ENCODE results near the gene ANXA6. TPM values are rescaled to one million over a fixed set of nuclear protein-coding genes. Genes with fewer than 3 reads are reported as not detected.

Gene ANXA6
- total and polyA plus RNA-seq, 2 donors (not counting 1 experiment from before 2014, with no cell fraction given): 136 to 300 TPM

DNA sequence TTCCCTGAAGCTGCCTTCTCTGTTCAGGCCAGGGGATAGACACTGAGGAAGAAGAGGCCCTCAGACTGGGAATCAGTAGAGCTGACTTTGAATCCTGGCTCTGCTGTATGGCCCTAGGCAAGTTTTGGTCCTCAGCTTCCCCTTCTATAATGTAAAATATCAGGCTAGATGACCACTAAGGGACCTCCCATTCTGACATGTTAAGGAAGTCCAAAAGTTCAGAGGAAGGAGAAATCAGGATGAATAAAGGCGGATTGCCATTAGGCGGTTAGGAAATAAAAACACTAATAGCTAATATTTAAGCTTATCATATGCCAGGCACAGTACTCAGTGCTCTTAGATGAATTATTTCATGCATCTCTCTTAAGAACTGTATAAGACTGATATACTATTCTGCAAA, 67.9 kb downstream of the ANXA6 start:
- Mint-ChIP-seq H3K27me3 (no peaks in the 10 kb centered on the region), H3K9me3 (ENCODE audit: insufficient read depth) (no peaks in the 10 kb centered on the region), H3K27ac (no peak overlapping the region), H3K4me1 (peaks cover 58% of the 10 kb centered on the region), H3K4me3 (no peak overlapping the region)
- WGBS (ENCODE audit: insufficient coverage): no CpG with 5 or more reads among the region's 2 CpGs
- peaks cover 23% of the 10 kb centered on the region for H3K79me2 ChIP-seq (ENCODE audit: control insufficient read depth, insufficient read depth, low read length)
- POLR2A ChIA-PET: interaction anchor here (0.6 to 1.8 kb wide), 3 partner anchors 9 to 273 kb away, joined by 4 to 6 read pairs (median 4); partner anchors contain the start of gene TNIP1
- no peak overlapping the region for H3K4me3 ChIP-seq (ENCODE audit: control extremely low read depth in 1 of 5, extremely low read depth in 1 of 5, insufficient read depth in 1 of 5, low read depth in 2 of 5, low read length in 4 of 5)
- no peak for DNase-seq
- no peak overlapping the region for H3K4me2 ChIP-seq (replicated peaks; ENCODE audit: low read depth, low read length, poor library complexity, severe bottlenecking)
- no peaks in the 10 kb centered on the region for H3K27me3 ChIP-seq (replicated peaks in 1 of 4; ENCODE audit: control extremely low read depth in 1 of 4, control insufficient read depth in 3 of 4, insufficient read depth in 4 of 4, low read length in 3 of 4)
- CTCF ChIA-PET: interaction anchor here (0.8 to 4.0 kb wide), 10 partner anchors 8 to 75 kb away, joined by 3 to 19 read pairs (median 4); no protein-coding TSS in a partner anchor
- peaks cover 51 to 53% of the 10 kb centered on the region in 2 donors for H3K4me1 ChIP-seq (ENCODE audit: control insufficient read depth in 2 of 2, insufficient read depth in 2 of 2, low read length in 2 of 2)
- ATAC-seq (ENCODE audit: low read depth): no peak
- H2AFZ ChIP-seq (ENCODE audit: insufficient read depth, low read depth, low read length, poor library complexity, severe bottlenecking): no peak overlapping the region
- intact Hi-C loops (cut with micrococcal nuclease): loop anchor here (10.0 kb wide), 1 partner anchor 675 kb away; the partner anchor contains the start of gene CD74
- no peaks in the 10 kb centered on the region for H3K36me3 ChIP-seq (replicated peaks in 1 of 2; ENCODE audit: control extremely low read depth in 1 of 2, control insufficient read depth in 1 of 2, extremely low read depth in 1 of 2, insufficient read depth in 2 of 2, low read length in 1 of 2)
- H3K9ac ChIP-seq (ENCODE audit: low read length): no peak overlapping the region
- H3K9me3 ChIP-seq (ENCODE audit: control extremely low read depth in 1 of 3, control insufficient read depth in 2 of 3, insufficient read depth in 1 of 3, low read length in 2 of 3): no peaks in the 10 kb centered on the region
- no peak for TF ChIP-seq EZH2 (IDR thresholded peaks at IDR 0.05; ENCODE audit: borderline replicate concordance, insufficient read depth, low read depth, low read length, poor library complexity, severe bottlenecking)
- TF ChIP-seq CTCF (IDR thresholded peaks at IDR 0.05): no peak
- no peaks in the 10 kb centered on the region for H4K20me1 ChIP-seq (ENCODE audit: control insufficient read depth, insufficient read depth, low read length, poor library complexity, severe bottlenecking)
- H3K27ac ChIP-seq (ENCODE audit: low read length in 2 of 2): no peak overlapping the region

DNA sequence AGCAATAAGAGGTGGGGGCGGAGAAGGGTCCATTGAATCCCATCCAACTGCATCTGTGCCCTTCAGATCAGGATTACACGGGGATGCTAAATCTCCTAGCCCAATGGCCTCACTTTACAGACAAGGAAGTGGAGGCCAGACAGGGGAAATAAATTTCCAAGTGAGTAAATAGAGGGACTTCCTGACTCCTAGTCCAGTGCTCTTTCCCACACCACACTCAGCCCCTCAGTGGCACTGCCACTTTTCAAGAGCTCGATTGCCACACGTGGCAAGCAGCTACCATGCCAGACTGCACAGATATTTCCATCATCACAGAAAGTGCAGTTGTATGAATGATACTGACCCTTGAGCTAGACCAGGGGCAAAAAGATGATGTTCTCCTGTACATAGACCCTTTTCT, 68.6 kb downstream of the ANXA6 start:
- Histone ChIP-seq H3K27me3 (replicated peaks in 1 of 4; ENCODE audit: control extremely low read depth in 1 of 4, control insufficient read depth in 3 of 4, insufficient read depth in 4 of 4, low read length in 3 of 4) (no peaks in the 10 kb centered on the region), H3K4me2 (replicated peaks; ENCODE audit: low read depth, low read length, poor library complexity, severe bottlenecking) (no peak overlapping the region), H3K79me2 (ENCODE audit: control insufficient read depth, insufficient read depth, low read length) (peaks cover 30% of the 10 kb centered on the region), H3K4me3 (ENCODE audit: control extremely low read depth in 1 of 5, extremely low read depth in 1 of 5, insufficient read depth in 1 of 5, low read depth in 2 of 5, low read length in 4 of 5) (no peak overlapping the region), H3K9me3 (ENCODE audit: control extremely low read depth in 1 of 3, control insufficient read depth in 2 of 3, insufficient read depth in 1 of 3, low read length in 2 of 3) (no peaks in the 10 kb centered on the region), H3K27ac (ENCODE audit: low read length in 2 of 2) (no peak overlapping the region), H3K4me1 (ENCODE audit: control insufficient read depth in 2 of 2, insufficient read depth in 2 of 2, low read length in 2 of 2) (peaks cover 47 to 48% of the 10 kb centered on the region in 2 donors), H3K9ac (ENCODE audit: low read length) (no peak overlapping the region), H3K36me3 (replicated peaks in 1 of 2; ENCODE audit: control extremely low read depth in 1 of 2, control insufficient read depth in 1 of 2, extremely low read depth in 1 of 2, insufficient read depth in 2 of 2, low read length in 1 of 2) (no peaks in the 10 kb centered on the region), H2AFZ (ENCODE audit: insufficient read depth, low read depth, low read length, poor library complexity, severe bottlenecking) (no peak overlapping the region), H4K20me1 (ENCODE audit: control insufficient read depth, insufficient read depth, low read length, poor library complexity, severe bottlenecking) (no peaks in the 10 kb centered on the region)
- H3K4me1 Mint-ChIP-seq: peaks cover 55% of the 10 kb centered on the region
- no peak overlapping the region for H3K4me3 Mint-ChIP-seq
- intact Hi-C loops (cut with micrococcal nuclease): loop anchor here (10.0 kb wide), 1 partner anchor 674 kb away; the partner anchor contains the start of gene CD74
- H3K27ac Mint-ChIP-seq: no peak overlapping the region
- no peak for DNase-seq
- H3K27me3 Mint-ChIP-seq: no peaks in the 10 kb centered on the region
- TF ChIP-seq EZH2 (IDR thresholded peaks at IDR 0.05; ENCODE audit: borderline replicate concordance, insufficient read depth, low read depth, low read length, poor library complexity, severe bottlenecking): no peak
- TF ChIP-seq CTCF (IDR thresholded peaks at IDR 0.05): no peak
- no peaks in the 10 kb centered on the region for H3K9me3 Mint-ChIP-seq (ENCODE audit: insufficient read depth)
- no peak for ATAC-seq (ENCODE audit: low read depth)
- CTCF ChIA-PET: interaction anchor here (0.8 to 4.0 kb wide), 9 partner anchors 7 to 76 kb away, joined by 3 to 19 read pairs (median 4); no protein-coding TSS in a partner anchor
- POLR2A ChIA-PET: interaction anchor here (0.6 to 1.4 kb wide), 2 partner anchors 8 to 274 kb away, joined by 4 read pairs; partner anchors contain the start of gene TNIP1
- WGBS (ENCODE audit: insufficient coverage): no CpG with 5 or more reads among the region's 4 CpGs

Measured in B cell (primary cell).